C4-2B (cell line): Measurements from ENCODE around the gene CCR4.

Source experiments
- CTCF ChIP-seq: fragments of 450-650 bp; conservative IDR thresholded peaks from 2 replicates; pipeline ENCODE4 v1.5.1; 2017; ENCODE audit warnings: mild to moderate bottlenecking
- ZFX ChIP-seq: fragments of 450-650 bp; IDR thresholded peaks from 2 replicates; pipeline ENCODE4 v1.6.1; 2017

GRCh38 chr3:32998631-32999451, 47.4 kb downstream of the CCR4 start:
- TF ChIP-seq CTCF (no peak), ZFX (no peak)
